K562 (cell line): ENCODE results near the gene IL1RL2. TPM values are rescaled to one million over a fixed set of nuclear protein-coding genes. Genes with fewer than 3 reads are reported as not detected.

Source experiments
- BCL6 ChIP-seq: fragments of 250-450 bp; sonication (Bioruptor Pico); IDR thresholded peaks from 2 replicates; pipeline ENCODE4 v1.4.0; 2020
- CBX2 ChIP-seq: fragments of 200-600 bp; sonication (generic); IDR thresholded peaks from one replicate; pipeline ENCODE4 v1.6.1; 2012; ENCODE audit warnings: mild to moderate bottlenecking, low read length, inconsistent platforms; ENCODE audit not compliant: insufficient read depth, poor library complexity, severe bottlenecking
- EZH2 ChIP-seq: IDR thresholded peaks from 2 replicates; pipeline ENCODE4 v1.6.1; 2012; ENCODE audit warnings: low read depth, mild to moderate bottlenecking, inconsistent platforms, low read length, borderline replicate concordance
- JUN ChIP-seq, 2 experiments: sonication (generic) in 1 of 2; formaldehyde crosslinking in 1 of 2; IDR thresholded peaks; 2 replicates each; pipeline versions ENCODE4 v1.6.1 to v1.8.0; 2012 to 2022; ENCODE audit warnings: borderline replicate concordance in 2 of 2, mild to moderate bottlenecking in 2 of 2, improper control_type of control experiment in 1 of 2, low read depth in 1 of 2, low read length in 1 of 2, missing genetic modification reagents in 1 of 2
- MBD2 ChIP-seq: sonication (generic); IDR thresholded peaks from 2 replicates; pipeline ENCODE4 v1.6.1; 2016; ENCODE audit warnings: low read depth, borderline replicate concordance
- MEIS2 ChIP-seq: fragments of 450-650 bp; IDR thresholded peaks from 2 replicates; pipeline ENCODE4 v1.6.1; 2014; ENCODE audit warnings: mild to moderate bottlenecking; ENCODE audit not compliant: partially characterized antibody
- MTA1 ChIP-seq: fragments of 450-650 bp; IDR thresholded peaks from 2 replicates; pipeline ENCODE4 v1.6.1; 2017; ENCODE audit warnings: borderline replicate concordance
- NBN ChIP-seq: fragments of 450-650 bp; IDR thresholded peaks from 2 replicates; pipeline ENCODE4 v1.6.1; 2016; ENCODE audit warnings: low read depth, mild to moderate bottlenecking
- NCOA6 ChIP-seq: fragments of 450-650 bp; IDR thresholded peaks from 2 replicates; pipeline ENCODE4 v1.6.1; 2017; ENCODE audit warnings: mild to moderate bottlenecking
- POU5F1 ChIP-seq: fragments of 150-350 bp; IDR thresholded peaks from 2 replicates; pipeline ENCODE4 v1.6.1; 2014; ENCODE audit warnings: borderline replicate concordance, low read length, low read depth, mild to moderate bottlenecking; ENCODE audit not compliant: partially characterized antibody
- TSHZ1 ChIP-seq: fragments of 250-450 bp; sonication (Bioruptor Pico); IDR thresholded peaks from 2 replicates; pipeline ENCODE4 v1.4.0; 2020; ENCODE audit warnings: mild to moderate bottlenecking, moderate library complexity
- ZBTB40 ChIP-seq, 2 experiments: fragments of 450-650 bp in 1 of 2; sonication (generic) in 1 of 2; formaldehyde crosslinking in 1 of 2; IDR thresholded peaks; 2 replicates each; pipeline versions ENCODE4 v1.7.1 to v1.9.0; 2016 to 2022; ENCODE audit warnings: inconsistent platforms in 1 of 2, mild to moderate bottlenecking in 1 of 2, missing genetic modification reagents in 1 of 2
- ZC3H8 ChIP-seq: fragments of 450-650 bp; IDR thresholded peaks from 2 replicates; pipeline ENCODE4 v1.6.1; 2017
- ZNF408 ChIP-seq: fragments of 250-450 bp; sonication (Bioruptor Pico); IDR thresholded peaks from 2 replicates; pipeline ENCODE4 v1.4.0; 2020; ENCODE audit warnings: low read depth, mild to moderate bottlenecking, moderate library complexity
- polyA plus RNA-seq, 8 experiments: library from polyadenylated mRNA; depleted of rRNA in 4 of 8; stranded (reverse) in 5 of 8; unstranded in 3 of 8; fragments of >200 nt; fragmentation: Nextera tagmentation in 2 of 8; fragmentation: Illumina TruSeq in 1 of 8; extraction: Ambion mirVana in 2 of 8; extraction: Trizol in 1 of 8; gene quantifications; 2 replicates each; pipeline versions ENCODE4 v1.2.1 to v1.2.3, GENCODE V29; 2011 to 2014; ENCODE audit warnings: inconsistent platforms in 1 of 8, missing spikeins in 1 of 8
- total RNA-seq, 7 experiments: library from RNA; depleted of rRNA in 6 of 7; stranded (reverse); fragments of >200 nt in 6 of 7; fragmentation: Illumina TruSeq in 2 of 7; extraction: Trizol in 2 of 7; gene quantifications; 2 replicates each; pipeline versions ENCODE4 v1.2.1 to v1.2.3, GENCODE V29; 2011 to 2021; ENCODE audit warnings: low replicate concordance in 1 of 7

The IL1RL2 gene
- total and polyA plus RNA-seq, 9 of the 15 experiments (the other 6 are each of a cell fraction or from before 2014, with no cell fraction given) = not detected

GRCh38 chr2:102240640-102241370, 54.0 kb downstream of the IL1RL2 start (continued):
- TF ChIP-seq ZNF408 (CRISPR knock-in tag) (no peak), POU5F1 (no peak), ZC3H8 (no peak), BCL6 (CRISPR knock-in tag) (no peak), JUN (IDR thresholded peaks at IDR 0.05; ENCODE audit: borderline replicate concordance, low read depth, low read length) (peak; percentile 19; the same call in 1 of the 2 replicates), JUN (CRISPR knock-in tag; IDR thresholded peaks at IDR 0.05; ENCODE audit: borderline replicate concordance) (no peak), TSHZ1 (CRISPR knock-in tag) (no peak), MTA1 (no peak), CBX2 (no peak), NBN (0 out of 2 replicates have a peak, but pooled peaks have one; percentile 21), MEIS2 (peak; percentile 59), EZH2 (no peak), MBD2 (no peak), ZBTB40 (IDR thresholded peaks at IDR 0.05) (no peak), ZBTB40 (CRISPR knock-in tag; IDR thresholded peaks at IDR 0.05) (no peak), NCOA6 (no peak)
